ENCODE results near the gene COL5A2.

DNA sequence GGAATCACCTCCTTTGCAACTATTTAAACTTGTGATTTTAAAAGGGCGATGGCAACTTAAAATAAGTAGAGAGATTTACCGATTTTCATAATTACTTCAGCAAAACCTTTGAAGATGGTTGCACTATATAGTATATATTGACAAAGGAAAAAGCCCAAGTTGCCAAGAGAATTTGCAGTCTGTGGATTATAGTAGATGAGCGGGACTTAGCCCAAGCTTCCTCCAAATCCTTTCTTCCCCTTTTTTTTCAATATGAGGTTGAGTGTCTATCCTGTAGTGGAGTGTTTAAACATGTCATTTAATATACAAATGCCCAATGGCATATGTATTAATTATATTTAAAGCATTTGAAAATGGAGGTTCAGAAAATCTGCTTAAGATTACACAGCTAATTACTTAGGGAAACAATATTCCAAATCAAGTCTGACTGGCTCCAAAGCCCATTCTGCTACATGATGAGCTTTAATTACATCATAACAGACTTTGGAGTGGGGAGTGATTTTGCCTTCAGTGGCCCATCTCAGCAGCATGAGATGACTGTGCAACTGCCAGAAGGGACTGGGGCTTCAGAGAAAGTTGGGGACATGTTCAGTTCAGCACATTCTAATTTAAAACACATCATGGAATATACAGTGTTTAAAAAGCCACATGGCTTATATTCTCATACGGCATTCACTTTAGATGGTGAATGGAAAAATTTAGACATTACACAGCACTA lies 132.2 kb downstream of the COL5A2 start:
- TF ChIP-seq POLR2A (IDR thresholded peaks at IDR 0.05): no peak
- TF ChIP-seq, protein P1, sequence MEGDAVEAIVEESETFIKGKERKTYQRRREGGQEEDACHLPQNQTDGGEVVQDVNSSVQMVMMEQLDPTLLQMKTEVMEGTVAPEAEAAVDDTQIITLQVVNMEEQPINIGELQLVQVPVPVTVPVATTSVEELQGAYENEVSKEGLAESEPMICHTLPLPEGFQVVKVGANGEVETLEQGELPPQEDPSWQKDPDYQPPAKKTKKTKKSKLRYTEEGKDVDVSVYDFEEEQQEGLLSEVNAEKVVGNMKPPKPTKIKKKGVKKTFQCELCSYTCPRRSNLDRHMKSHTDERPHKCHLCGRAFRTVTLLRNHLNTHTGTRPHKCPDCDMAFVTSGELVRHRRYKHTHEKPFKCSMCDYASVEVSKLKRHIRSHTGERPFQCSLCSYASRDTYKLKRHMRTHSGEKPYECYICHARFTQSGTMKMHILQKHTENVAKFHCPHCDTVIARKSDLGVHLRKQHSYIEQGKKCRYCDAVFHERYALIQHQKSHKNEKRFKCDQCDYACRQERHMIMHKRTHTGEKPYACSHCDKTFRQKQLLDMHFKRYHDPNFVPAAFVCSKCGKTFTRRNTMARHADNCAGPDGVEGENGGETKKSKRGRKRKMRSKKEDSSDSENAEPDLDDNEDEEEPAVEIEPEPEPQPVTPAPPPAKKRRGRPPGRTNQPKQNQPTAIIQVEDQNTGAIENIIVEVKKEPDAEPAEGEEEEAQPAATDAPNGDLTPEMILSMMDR (IDR thresholded peaks at IDR 0.05): no peak

All from heart left ventricle (tissue), 13 donors.